ENCODE data around the gene STARD7.

GRCh38 chr2:96150791-96151594 is 57.6 kb downstream of the STARD7 start:
- TF ChIP-seq POLR2A (IDR thresholded peaks at IDR 0.05; ENCODE audit: low read length) (no peak), GATA1 (IDR thresholded peaks at IDR 0.05; ENCODE audit: low read depth, low read length) (no peak)
